GM21619 (cell line): Measurements from ENCODE around the gene KRTAP10-7.
"Not testable (repeated sequence)": the region's sequence is repeated elsewhere in the genome, so short reads cannot be mapped to it uniquely, and the experiment has no call there.

Source experiments
- ATAC-seq: cut with Tn5 transposase; IDR thresholded peaks from one replicate; pipeline ENCODE4 v1.9.1; 2021; ENCODE audit not compliant: unreplicated experiment

Gene KRTAP10-7

DNA sequence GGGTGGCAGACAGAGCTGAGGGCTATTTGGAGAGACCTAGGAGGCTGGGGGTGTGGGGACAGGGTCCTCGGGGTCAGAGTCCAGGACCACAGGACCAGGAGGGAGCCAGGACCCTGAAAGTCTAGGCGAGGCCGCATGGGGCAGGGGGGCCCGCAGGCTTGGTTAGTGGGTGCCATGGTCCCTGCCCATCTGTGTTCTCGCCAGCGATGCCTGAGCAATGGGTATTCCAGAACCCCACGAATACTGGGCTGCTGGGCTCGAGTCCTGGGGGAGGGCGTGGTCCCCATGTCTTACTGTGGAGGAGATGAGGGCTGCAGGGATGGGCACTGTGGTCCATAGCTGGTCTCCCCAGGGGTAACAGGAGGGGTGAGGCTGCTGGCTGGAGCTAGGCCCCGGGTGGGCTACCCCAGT, 10.1 kb upstream of the KRTAP10-7 start:
- ATAC-seq = no peak

DNA sequence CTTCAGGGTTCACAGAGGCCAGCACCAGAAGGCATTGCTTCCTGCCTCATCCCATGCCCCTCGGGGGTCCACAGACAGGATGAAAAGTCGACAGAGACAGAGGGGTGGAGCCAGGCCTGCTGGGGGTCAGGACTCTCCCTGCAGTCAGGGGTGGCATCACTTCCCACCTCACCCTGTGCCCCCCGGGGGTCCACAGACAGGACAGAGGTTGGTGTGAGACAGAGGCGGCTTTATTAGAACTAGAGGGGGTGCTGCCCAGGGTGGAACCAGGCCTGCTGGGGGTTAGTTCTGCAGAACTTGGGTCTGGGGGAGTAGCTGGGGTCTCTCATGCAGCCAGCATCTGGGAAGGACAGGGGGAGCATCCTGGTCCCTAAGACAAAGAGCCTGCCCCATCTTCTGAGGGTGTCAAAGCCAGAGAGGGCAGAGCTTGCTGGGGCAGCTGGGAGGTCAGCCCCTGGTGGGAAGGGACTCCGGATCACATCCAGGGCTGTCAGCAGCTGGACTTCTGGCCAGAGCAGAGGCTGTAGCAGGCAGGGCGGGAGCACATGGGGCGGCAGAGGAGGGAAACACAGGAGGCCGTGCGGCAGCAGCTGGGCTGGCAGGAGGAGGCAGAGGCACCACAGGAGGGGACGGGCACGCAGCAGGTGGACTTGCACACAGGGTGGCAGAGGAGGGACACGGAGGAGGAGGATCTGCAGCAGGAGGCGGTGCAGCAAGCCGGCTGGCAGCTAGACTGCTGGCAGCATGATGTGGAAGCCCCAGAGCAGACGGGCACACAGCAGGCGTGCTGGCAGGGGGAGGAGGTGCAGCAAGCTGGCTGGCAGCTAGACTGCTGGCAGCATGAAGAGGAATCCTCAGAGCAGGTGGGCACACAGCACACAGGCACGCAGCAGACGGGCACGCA, 9.2 kb upstream of the KRTAP10-7 start:
- ATAC-seq = not testable (repeated sequence)

GRCh38 chr21:44591801-44592130, 8.6 kb upstream of the KRTAP10-7 start:
- not testable (repeated sequence) for ATAC-seq

DNA sequence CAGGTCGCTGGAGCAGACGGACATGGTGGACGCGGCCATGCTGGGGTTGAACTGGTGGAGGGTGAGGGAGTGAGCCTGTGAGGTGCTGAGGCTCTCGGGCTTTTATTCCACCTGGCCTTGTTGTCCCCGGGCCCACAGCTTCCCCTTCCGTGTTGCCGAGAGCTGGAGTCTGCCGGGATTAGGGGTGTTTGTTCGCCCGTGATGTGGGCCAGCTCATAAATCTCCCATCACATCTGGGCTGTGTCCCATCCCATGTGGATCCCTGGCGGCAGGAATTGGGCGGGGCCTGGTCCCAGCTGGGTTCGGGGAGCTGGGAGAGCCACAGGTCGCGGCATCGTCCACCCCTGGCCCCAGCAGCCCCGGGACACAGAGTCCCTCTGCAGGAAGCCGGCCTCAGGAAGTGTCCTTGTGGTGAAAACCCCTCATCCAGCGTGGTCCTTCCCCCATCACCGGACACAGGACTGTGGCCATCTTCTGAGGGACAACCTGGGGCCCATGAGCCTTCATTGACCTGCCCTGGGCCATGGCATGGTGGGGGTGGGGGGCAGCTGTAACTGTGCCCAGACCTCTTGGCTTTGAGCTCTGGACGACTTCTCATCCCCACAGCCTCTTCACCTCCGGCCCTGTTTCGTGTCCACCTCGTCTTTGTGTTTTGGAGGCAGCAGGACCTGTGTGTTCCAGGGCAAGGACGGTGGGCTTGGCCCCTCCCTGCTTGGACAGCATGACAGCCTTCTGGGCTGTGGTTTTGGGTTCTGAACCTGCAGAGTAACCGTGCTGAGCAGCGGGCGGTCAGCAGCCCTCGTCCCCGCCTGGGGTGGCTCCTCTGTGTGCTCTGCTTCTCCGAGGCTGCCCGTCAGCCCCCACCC, 7.7 kb upstream of the KRTAP10-7 start, which contains the start of gene KRTAP10-6:
Gene KRTAP10-6 (minus strand): TSS at position 60 of the 866 bp plus-strand sequence. CDS start 21 bp downstream, at position 39.
- no peak for ATAC-seq

- ATAC-seq = no peak
Measured at GRCh38 chr21:44593598-44594405, 6.6 kb upstream of the KRTAP10-7 start.

DNA sequence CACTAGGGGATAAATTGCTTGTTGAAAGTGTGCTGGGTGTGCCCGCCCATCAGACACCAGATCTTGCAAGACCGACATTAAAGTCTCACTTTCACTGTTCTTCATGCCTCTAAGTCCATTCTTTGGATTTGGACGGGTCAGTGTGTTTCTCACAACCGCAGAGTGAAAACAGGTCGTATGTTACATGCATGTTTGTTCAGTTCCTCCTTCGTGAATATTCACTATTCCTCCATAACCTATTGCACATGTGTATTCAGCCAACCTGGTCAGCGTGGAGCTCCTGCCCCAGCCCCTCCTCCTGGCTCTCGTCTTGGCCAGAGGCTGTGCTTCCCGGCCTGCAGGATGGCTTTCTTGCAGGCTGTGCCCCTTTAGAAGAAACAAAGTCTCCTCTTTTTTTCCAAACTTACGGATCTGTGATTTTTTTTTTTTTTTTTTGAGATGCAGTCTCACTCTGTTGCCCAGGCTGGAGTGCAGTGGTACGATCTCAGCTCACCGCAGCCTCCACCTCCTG, 5.9 kb upstream of the KRTAP10-7 start:
- ATAC-seq = no peak

GRCh38 chr21:44595524-44595923, 4.9 kb upstream of the KRTAP10-7 start:
- no peak for ATAC-seq

DNA sequence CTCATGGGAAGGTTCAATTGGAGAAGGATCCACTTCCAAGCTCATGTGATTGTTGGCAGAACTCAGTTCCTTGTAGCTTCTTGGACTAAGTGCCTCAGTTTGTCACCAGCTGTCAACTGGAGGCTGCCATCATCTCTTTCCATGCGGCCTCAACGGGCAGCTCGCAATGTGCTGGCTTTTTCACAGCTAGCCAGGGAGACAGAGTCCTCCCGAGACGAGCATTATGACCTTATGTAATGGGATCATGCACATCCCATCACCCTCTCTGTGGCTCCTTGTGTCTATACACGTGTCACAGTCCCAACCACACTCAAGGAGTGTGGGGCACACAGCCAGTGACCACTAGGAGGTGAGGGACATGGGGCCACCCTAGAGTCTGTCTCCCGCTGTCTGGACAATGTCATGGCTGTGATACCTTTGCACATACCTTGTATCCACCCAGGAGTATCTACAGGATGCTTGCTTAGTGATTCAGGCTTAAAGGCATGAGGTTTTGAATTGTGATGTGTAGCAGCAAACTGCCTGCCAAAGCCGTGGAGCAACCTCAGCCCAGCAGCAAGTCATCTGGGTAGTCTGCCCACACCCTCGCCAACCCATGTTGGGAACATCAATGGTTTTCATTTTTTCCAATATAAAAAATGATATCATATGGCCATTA, 4.2 kb upstream of the KRTAP10-7 start:
- no peak for ATAC-seq

GRCh38 chr21:44598061-44598460, 2.3 kb upstream of the KRTAP10-7 start:
- no peak for ATAC-seq

GRCh38 chr21:44599264-44600029, 950 bp upstream of the KRTAP10-7 start:
- no peak for ATAC-seq

GRCh38 chr21:44601091-44601490, 694 bp downstream of the KRTAP10-7 start:
- not testable (repeated sequence) for ATAC-seq

GRCh38 chr21:44601596-44602462, 1.4 kb downstream of the KRTAP10-7 start:
- no peak for ATAC-seq

GRCh38 chr21:44602463-44602850, 2.1 kb downstream of the KRTAP10-7 start:
- no peak for ATAC-seq

DNA sequence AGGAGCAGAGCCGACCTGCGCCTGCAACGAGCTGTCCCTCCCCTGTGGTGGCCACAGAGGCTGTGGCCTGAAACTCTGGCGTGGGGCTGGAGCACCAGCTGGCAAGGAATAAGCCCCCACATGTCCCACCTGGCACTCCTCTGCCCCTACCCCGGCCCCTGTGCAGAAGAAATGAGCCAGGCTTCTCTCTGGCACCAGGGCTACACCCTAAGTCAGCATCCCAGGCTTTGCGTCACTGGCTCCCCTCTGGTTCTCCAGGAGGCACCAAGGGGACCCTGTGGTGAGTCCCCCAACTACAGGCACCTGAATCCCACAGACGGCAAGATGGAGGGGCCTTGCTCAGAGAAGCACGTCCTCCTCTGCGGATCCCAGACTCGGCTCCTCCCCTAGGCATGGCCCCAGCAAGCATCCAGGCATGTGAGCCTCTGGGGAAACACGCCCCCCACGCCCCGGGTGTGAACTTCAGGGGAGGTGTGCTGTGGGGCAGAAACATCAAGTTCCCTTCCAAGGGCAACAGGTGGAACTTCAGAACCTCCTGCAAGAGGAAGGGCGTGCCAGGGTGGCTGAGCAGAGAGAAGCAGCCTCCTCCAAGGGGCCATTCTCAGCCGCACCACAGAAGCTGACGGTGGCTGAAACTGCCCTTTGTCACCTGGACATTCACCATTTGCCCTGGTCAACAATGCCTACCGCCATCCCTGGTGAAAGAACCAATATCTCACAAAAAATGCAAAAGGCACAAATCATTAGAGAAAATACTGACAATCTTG, 2.9 kb downstream of the KRTAP10-7 start:
- ATAC-seq = no peak

GRCh38 chr21:44603911-44604310, 3.5 kb downstream of the KRTAP10-7 start:
- ATAC-seq = no peak

GRCh38 chr21:44606495-44606894, 6.1 kb downstream of the KRTAP10-7 start:
- ATAC-seq = no peak

GRCh38 chr21:44609193-44609592, 8.8 kb downstream of the KRTAP10-7 start:
- ATAC-seq = no peak
